GM15510 (cell line): ENCODE data around the gene UBD.

ENCODE experiments used
- POLR2A ChIP-seq: IDR thresholded peaks from 3 replicates; pipeline ENCODE4 v1.6.1; 2011; ENCODE audit warnings: borderline replicate concordance; ENCODE audit not compliant: insufficient read length; ENCODE audit errors: extremely low read depth

The UBD gene

GRCh38 chr6:29516108-29516507 lies 43.4 kb downstream of the UBD start:
- no peak for TF ChIP-seq POLR2A

DNA sequence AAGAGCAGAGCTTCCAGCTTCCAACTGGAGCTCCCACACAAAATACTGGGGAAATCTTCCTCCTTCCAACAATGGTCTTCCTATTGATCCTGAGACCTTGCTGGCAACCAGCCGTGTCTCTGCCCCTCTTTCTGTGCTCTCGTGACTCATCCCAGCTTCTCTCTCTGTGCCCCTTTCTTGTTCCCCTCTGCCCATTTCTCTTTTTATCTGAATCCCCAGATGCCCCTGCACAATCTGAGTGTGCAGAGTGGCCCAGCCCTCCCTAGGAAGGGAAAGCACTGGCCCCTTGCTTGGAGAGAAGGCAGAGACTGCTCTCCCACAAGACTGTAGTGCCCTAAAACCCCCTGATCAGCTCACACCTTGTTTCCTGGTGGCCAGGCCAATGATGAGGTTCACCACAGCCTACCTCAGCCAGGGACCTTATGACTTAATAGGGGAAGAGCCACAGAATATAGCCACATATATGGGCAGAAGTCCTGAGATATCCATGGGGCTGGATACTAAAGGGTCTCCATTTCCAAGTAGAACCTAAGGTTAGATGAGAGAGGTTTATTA lies 48.7 kb downstream of the UBD start:
- TF ChIP-seq POLR2A, result no peak

- TF ChIP-seq POLR2A, result no peak
Observed at GRCh38 chr6:29510202-29510601, 49.3 kb downstream of the UBD start.

GRCh38 chr6:29509711-29510110 lies 49.8 kb downstream of the UBD start:
- no peak for TF ChIP-seq POLR2A

DNA sequence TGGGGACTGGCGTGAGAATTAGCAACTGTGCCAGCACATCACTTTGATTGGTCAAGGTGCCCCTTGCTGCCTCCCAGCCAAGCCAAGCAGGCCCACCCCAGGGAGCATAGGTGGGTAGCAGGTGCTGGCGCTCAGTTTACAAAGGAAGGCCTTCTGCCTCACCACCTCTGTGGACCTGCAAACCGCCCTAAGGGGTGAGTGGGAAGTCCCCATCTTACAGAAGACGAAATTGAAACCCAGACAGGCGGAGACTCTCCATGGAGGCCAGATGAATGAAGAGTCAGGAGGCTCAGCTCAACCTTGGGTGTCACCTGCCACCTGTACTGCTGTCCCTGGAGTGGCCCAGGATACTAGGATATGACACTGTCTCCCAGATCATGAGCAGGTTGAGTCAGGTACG lies 50.3 kb downstream of the UBD start:
- TF ChIP-seq POLR2A, result no peak

DNA sequence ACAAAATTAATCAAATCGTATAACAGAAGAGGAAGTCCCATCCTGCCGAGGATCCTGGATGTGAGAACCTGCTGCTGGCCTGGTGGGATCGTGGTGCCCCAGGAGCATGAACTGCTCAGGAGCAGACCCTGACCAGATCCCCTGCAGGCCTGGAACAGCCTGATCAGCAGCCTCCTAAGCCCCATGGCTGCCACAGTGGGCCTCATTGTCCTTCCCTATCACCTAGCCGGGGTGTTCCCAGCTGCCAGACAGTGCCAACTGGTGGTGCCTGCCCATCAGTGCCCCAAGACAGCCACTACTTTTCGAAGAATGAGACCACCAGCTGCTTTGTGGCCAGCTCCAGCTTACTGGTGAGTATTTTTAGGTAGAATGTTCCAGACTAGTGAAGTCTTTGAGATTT lies 52.2 kb downstream of the UBD start:
- no peak for TF ChIP-seq POLR2A

- no peak for TF ChIP-seq POLR2A
Observed at GRCh38 chr6:29506446-29507067, 53.0 kb downstream of the UBD start.

DNA sequence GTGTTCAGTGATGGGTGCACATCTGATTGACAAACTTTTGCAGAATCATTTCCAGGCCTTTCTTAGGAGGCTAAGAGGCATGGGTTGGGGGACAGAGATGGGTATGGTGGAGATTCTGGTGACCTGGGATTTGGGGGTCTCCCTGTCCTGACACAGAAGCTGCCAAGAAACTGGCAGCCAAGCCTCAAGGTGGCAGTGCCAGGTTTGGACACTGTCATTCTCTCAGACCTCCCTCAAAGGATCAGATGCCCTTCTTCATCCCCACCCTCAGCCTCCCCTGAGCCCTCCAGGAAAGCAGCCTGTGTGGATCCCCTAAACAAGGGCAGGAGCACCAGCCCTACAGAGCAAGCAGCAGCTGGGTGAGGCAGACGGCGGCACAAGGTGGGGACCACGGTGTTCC lies 53.7 kb downstream of the UBD start:
- TF ChIP-seq POLR2A, result no peak
